Right atrium auricular region (tissue), 2 donors: ENCODE data around the gene MTCH1. TPM values are rescaled to one million over a fixed set of nuclear protein-coding genes. Genes with fewer than 3 reads are reported as not detected.

ENCODE experiments used
- DNase-seq: peaks from one replicate; pipeline ENCODE4 v3.0.0-alpha.2; 2019; ENCODE audit warnings: low spot score
- H3K27ac ChIP-seq, 2 donors: fragments of 200-600 bp; sonication (generic); 1 replicate in 1 of 2; 2 replicates in 1 of 2; pipeline ENCODE4 v1.5.1; 2016 to 2019
- H3K27me3 ChIP-seq, 2 donors: fragments of 200-600 bp; sonication (generic); one replicate each; pipeline versions ENCODE4 v1.5.1 to v1.6.0; 2017 to 2019
- H3K36me3 ChIP-seq: fragments of 200-600 bp; sonication (generic); one replicate; pipeline ENCODE4 v1.5.1; 2016
- H3K4me1 ChIP-seq, 2 donors: fragments of 200-600 bp; sonication (generic); one replicate each; pipeline versions ENCODE4 v1.5.1 to v1.6.0; 2017 to 2019
- H3K4me3 ChIP-seq, 2 donors: fragments of 200-600 bp; sonication (generic); 1 replicate in 1 of 2; 2 replicates in 1 of 2; pipeline ENCODE4 v1.5.1; 2017 to 2019; ENCODE audit warnings: mild to moderate bottlenecking in 1 of 2, moderate library complexity in 1 of 2
- H3K9me3 ChIP-seq, 2 donors: fragments of 200-600 bp; sonication (generic); one replicate each; pipeline ENCODE4 v1.5.1; 2019
- CTCF ChIP-seq, 2 donors: fragments of 200-600 bp; sonication (generic); IDR thresholded peaks; one replicate each; pipeline ENCODE4 v1.5.1; 2019; ENCODE audit warnings: antibody characterized with exemption in 2 of 2
- total RNA-seq, 2 donors: library from RNA; depleted of rRNA; stranded (reverse); fragments of >200 nt; gene quantifications; one replicate each; pipeline ENCODE4 v1.1.0, GENCODE V29; 2016

The MTCH1 gene
- total RNA-seq, 2 donors from 2014 or later, result 155 to 259 TPM

- Histone ChIP-seq H3K9me3 (no peaks in the 10 kb centered on the region), H3K27me3 (no peaks in the 10 kb centered on the region), H3K36me3 (no peaks in the 10 kb centered on the region), H3K4me3 (no peak overlapping the region), H3K27ac (no peak overlapping the region), H3K4me1 (peaks cover 0 to 20% of the 10 kb centered on the region in 2 donors)
- TF ChIP-seq CTCF (IDR thresholded peaks at IDR 0.05), result no peak
- no peak for DNase-seq
Measured at GRCh38 chr6:36930483-36930882, 55.5 kb downstream of the MTCH1 start.

- no peak for DNase-seq
- Histone ChIP-seq H3K4me1 (peaks cover 0 to 20% of the 10 kb centered on the region in 2 donors), H3K27me3 (no peaks in the 10 kb centered on the region), H3K4me3 (no peak overlapping the region), H3K9me3 (no peaks in the 10 kb centered on the region), H3K27ac (no peak overlapping the region), H3K36me3 (peaks cover 6% of the 10 kb centered on the region)
- no peak for TF ChIP-seq CTCF (IDR thresholded peaks at IDR 0.05)
Measured at GRCh38 chr6:36929607-36930006, 56.4 kb downstream of the MTCH1 start.

- Histone ChIP-seq H3K27ac (no peak overlapping the region), H3K4me3 (no peak overlapping the region), H3K36me3 (peaks cover 10% of the 10 kb centered on the region), H3K9me3 (no peaks in the 10 kb centered on the region), H3K27me3 (no peaks in the 10 kb centered on the region), H3K4me1 (peaks cover 0 to 20% of the 10 kb centered on the region in 2 donors)
- no peak for DNase-seq
- no peak for TF ChIP-seq CTCF (IDR thresholded peaks at IDR 0.05)
Measured at GRCh38 chr6:36929152-36929551, 56.8 kb downstream of the MTCH1 start.

- no peak overlapping the region for H3K4me3 ChIP-seq
- no peaks in the 10 kb centered on the region for H3K9me3 ChIP-seq
- H3K4me1 ChIP-seq, result peaks cover 0 to 20% of the 10 kb centered on the region in 2 donors
- H3K27ac ChIP-seq, result peak overlapping the region in 1 of 2 donors; percentile 54
- H3K36me3 ChIP-seq, result peaks cover 16% of the 10 kb centered on the region
- no peak for TF ChIP-seq CTCF (IDR thresholded peaks at IDR 0.05)
- no peaks in the 10 kb centered on the region for H3K27me3 ChIP-seq
- no peak for DNase-seq
Measured at GRCh38 chr6:36928547-36928918, 57.5 kb downstream of the MTCH1 start.

GRCh38 chr6:36927691-36928546 is 58.1 kb downstream of the MTCH1 start:
- Histone ChIP-seq H3K27ac (peak overlapping the region; percentile 39 to 54), H3K4me3 (no peak overlapping the region), H3K36me3 (peaks cover 20% of the 10 kb centered on the region), H3K4me1 (peaks cover 0 to 20% of the 10 kb centered on the region in 2 donors), H3K9me3 (no peaks in the 10 kb centered on the region), H3K27me3 (no peaks in the 10 kb centered on the region)
- peak; percentile 68 for DNase-seq
- TF ChIP-seq CTCF (IDR thresholded peaks at IDR 0.05), result no peak
